Stimulated activated CD8-positive, alpha-beta memory T cell treated with anti-CD3 and anti-CD28 coated beads, Interleukin-4, amount 100 ng/mL, for 4 hours (primary cell): ENCODE data around the gene EEF1AKMT2.

ENCODE experiments used
- DNase-seq, 2 donors: peaks; one replicate each; pipeline ENCODE4 v3.0.0-alpha.2; 2020; ENCODE audit warnings: low read depth in 2 of 2, low spot score in 1 of 2

EEF1AKMT2 gene

DNA sequence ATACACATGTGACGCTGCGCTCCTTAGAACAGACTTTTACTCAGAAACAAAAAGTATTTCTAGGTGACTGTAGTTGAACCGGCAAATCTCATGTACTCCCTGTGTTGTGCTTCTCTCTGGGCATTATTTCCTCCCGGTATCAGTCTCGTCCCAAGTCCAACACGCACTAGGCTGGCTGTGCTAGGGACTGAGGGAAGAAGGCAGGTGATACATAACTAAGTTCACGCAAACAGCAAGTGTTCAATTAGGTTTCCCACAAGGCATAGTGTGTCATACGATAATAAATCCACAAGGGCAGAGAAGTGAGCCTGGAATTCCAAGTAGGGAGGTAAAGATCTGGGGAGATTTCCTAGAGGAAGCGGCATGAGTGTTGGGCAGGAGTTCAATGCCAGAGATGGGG is 67.9 kb downstream of the EEF1AKMT2 start:
- no peak for DNase-seq

DNA sequence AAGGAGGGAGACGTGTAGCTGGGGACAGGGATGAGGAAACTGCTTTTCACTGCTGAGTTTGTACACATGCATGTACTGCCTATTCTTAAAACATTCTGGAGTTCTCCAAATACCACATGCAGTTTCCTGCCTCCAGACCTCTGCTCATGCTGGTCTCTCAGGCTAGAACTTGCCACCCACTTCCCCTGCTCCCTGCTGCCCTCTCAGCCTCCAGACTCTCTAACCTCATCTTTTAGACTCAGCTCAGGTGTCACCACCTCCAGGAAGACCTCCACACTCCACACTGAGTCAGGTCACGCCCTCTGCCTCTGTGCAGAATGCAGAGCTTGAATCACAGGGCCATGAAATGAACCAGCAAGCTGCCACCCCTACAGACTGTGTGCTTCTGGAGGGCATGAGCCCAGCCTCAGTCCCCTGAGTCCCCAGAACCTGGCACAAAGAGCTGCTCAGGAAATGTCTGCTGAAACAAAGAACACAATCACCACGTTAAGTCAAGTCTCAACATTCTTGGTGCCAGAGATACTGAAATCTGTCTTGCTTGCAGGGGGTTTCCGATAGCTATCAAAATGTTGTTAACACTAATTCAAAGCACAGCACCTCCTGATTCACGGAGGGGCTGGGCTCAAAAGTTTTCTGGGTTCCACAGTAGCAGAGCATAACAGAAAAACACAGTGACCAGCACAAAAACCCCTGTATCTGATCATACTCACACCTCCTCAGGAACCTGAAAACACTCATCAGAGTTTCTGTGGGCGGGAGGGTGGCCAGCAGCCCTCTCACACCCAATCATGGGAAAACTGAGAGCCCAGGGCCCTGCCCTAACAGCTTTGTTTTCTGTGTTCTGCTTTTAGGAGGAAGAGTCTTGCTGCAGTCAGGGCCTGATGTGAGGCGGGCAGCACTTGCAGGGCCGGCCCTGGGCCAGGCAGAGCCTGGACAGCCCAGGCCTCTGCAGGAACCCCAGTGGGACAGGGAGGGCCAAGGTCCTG is 68.6 kb downstream of the EEF1AKMT2 start:
- DNase-seq, result no peak

DNA sequence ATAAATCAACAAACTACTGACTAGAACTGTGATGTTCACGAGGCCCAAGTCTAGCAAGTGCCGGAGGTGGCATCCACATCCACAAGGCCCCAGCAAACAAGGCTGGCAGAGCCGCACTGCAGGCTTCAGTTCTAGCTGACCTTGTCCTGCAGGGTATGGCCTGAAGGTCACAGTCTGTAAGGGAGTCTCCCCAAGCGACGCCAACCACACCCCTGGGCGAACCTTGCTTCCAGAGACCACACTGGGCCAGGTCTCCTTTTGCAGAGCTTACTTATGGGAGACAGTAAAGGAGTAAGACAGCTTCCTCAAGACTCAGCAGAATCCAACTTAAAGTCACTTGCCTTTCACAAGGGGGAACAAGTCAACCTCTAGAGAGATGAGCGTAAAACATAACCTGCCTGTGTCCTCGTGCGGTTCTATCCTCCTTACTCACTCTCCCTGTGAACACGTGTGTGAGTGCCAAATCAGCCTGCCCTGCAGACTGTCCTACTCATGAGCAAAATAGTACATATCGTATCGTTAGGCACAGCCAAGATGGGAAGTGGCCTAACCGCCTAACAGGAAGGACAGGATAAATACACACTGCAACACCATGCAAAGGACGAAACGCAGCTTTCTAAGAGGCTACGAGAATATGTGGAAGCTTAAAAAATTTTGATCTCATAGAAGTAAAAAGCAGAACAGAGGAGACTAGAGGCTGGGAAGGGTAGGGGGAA is 70.2 kb downstream of the EEF1AKMT2 start:
- no peak for DNase-seq

DNA sequence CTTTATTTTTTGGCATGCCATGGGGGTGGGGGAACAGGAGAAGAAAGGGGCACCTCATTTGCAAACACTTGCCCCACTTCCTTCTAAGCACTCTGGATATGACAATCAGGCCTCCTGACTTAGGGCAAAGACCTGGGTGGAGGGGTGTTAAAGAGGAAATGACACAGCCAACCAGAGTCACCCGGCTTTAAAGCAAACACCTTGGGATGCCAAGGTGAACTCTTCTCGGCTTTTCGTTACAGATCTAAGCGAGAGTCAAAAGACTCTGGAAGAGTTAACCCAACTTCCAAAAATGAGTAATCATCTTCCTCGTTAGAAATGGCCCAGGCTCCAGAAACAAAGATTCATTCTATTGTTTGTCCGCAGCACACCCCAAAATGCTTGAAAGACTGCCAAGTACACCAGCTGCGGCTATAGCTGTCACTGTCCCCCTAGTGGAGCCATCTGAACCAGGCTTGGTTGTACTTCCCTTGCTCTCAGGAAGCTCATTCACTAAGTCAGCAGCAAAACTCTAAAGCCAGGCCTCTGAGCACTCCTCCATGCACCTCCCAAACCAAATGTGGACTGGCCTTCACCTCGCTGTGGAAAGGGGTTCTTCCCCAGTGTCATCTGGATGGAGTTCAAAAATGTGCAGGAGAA is 72.4 kb downstream of the EEF1AKMT2 start:
- DNase-seq, result no peak

DNA sequence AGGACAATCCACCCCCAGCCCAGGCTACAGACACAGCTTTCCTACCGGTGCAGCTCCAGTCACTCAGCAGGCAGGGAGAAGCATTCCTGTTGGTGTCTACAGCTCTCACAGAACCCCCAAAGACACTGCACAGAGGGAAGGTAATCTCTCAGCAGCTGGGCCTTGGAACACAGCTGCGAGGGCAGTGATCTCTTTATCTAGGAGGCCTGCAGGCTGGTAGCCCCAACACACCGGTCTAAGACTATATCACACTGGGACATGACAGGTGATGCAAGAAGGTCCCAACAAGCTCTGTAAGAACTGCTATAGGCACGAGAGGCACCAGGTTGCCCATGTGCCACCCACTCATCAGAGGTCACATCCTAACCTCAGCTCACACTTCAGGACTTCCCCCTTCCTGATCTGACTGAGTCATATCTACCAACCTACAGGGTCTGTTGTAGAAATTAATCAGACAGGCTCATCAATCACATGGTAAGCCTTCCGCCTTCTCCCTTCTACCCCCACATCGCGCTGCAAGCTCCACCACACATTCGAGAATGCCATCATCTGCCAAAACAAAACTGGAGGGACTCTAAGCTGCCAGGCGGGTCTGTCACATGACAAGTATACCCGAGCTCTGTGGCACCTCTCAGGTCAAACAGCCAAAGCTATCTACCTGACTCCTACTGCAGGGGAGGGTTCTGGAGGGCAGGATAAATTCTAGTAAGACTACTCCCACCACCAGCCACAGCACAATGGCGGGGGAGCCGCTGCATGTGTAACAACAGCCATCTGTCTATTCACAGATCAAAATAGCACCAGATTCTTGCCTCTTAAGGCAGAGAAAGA is 73.6 kb downstream of the EEF1AKMT2 start:
- DNase-seq, result peak; percentile 52 to 68

DNA sequence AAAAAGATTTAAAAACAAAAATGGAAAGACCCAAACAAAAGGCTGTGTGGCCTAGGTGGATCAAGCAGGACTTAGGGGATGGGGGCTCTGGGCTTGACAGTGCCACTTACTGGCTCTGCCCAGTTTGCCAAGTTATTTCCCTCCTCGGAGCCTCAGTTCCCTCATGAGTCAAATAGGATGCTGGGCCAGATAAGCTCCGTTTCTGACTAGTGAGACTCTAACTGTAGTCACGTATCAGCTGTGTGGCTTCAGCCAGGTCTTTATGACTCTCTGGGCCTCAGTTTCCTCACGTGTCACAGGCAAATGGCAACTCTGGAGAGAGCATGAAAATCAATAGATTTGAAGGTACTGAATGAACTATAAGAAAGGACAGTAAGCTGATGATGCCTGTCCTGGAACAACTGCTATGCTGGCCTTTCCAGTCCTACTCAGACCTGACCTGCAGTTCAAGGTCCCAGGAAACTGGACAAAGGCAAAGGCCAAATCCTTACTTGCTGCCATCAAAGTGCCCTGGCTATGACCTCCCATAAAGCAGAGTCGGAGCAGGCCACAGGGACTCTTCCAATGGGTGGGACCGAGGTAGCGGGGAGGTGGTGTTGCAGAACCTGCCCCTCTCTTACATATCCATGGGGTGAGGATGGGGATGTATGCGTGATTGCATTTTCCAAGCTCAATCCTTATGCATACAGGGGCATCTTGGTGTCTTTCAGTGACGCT is 74.5 kb downstream of the EEF1AKMT2 start:
- DNase-seq, result no peak

DNA sequence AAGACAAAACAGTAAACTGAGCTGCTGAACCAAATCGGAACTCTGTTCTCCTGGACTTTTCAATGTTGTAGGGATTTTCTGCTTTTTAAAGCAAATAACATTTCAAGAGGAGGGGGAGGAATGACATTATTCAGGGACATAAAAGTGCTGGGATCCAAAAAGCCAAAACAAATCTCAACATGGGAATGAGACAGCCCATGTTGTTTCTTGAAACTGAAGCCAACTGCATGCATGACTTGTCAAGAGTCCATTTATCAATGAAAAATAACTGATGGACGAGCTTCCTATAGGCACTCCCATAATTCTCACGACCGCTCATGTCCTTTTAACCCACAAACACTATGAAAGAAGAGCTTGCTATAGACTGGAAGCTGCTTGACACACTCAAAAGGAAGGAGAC is 75.3 kb downstream of the EEF1AKMT2 start:
- no peak for DNase-seq

DNA sequence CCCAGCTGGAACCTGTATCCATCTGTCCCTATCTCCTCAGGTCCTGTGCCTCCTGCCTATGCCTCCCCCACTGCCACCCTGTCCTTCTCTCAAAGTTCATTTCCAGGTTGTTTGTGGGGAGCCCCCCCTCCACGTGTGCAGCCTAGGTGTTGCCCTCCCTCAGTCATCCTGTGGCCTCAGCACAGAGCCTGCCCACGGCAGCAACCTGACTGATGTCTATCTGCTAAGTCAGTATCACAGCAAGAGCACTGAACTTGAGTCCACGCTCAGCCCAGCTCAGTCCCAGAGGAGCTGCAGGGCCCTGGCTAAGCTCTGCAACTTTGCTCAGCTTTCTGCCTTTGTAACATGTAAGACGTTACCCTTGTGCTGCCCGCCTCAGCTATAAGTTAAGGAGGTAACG is 76.2 kb downstream of the EEF1AKMT2 start:
- no peak for DNase-seq

DNA sequence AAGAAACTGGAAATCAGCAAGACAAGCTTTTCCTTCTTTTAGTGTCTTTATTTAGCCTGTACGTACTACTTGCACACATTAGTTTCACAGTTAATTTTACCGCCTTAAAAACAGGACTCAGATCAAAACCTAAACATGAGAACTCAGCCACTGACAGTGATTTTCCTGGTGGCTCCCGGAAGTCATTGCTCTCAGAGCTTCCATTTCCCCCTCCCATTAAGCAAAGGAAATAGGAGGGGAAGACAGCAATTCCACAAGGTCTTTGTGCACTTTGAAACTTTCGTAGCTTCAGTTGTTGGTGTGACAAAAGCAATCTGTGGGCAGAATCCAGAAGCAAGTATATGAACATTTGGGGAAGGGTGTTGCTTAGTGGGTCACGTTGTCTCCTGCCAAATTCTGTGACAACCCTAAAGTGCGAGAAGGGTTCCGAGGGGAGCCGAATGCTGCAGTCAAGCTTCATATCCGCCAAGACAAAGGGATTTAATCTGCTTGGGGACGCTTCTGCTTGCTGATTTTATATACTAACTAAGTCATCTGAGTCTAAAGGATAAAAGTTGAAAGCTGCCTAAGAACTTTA is 77.9 kb downstream of the EEF1AKMT2 start:
- DNase-seq, result no peak

DNA sequence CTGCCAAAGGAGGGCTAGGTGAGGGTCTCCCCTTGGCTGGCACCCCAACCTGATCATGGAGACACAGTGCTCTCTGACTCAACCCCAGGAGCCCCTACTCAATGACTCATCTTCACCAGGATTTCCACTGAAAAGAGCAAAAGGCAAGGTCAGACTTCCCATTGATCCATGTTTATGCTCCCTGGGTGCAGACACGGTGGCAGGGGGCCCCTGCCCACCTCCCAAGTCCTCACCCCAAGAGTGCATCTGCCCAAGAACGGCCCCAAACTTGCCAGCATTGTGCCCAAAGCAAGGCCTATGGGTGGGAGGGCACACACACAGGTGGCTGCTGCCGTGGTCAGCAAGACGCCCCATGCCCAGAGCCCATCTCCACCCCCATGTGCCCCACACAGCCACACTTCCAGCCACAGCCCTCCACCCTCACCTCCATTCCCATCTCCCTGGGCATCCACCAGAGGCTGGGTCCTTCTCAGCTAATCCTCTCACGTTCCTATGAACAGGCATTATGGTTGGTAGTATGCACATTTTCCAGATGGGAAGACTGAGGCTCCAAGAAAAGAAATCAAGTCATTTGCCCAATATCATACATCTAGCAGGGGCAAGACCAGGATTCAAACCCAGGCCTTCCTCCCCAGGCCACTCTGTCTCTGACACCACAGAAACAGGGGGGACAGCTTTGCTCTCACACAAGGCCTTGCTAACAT is 78.8 kb downstream of the EEF1AKMT2 start:
- no peak for DNase-seq

DNA sequence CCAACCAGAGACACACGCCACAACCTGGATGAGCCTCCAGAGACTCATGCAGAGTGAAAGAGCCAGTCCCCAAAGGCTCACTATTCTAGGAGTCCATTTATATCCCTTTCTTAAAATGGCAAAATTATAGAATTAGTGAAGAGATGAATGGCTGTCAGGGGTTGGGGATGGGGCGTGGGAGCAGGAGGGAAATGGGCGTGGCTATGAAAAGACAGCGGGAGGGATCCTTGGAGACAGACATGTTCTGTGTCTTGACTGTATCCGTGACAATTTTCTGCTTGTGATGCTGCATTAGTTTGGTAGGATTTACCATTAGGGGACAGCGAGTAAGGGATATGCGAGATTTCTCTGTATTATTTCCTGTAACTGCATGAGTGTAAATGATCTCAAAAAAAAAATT is 80.5 kb downstream of the EEF1AKMT2 start:
- DNase-seq, result no peak

DNA sequence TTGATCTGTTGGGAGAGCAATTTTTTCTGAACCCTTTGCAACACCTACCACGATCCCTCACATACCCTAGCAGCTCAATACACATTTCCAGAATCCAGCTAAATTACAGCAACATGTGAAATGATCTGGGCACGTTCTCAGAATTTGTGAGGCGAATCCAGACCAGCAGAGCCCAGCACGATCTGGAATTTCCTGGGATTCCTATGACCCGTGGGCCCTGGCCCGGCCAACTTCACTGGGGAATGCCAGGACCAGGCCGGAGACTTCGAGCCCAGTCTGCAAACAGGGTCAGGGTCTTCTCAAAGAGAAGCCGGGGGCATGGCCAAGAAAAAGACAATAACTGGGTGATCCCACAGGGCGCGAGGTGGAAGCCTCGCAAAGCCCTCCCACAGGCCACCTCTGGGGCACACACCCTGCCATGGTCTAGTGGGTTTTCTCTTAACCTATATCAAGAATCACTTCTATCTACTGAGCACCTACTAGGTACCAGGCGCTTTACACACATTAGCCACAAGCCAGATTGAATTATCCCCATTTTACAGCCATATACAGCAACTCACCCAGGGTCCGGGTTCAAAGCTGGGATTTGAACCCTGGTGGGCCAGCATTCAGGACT is 81.3 kb downstream of the EEF1AKMT2 start:
- DNase-seq, result no peak

DNA sequence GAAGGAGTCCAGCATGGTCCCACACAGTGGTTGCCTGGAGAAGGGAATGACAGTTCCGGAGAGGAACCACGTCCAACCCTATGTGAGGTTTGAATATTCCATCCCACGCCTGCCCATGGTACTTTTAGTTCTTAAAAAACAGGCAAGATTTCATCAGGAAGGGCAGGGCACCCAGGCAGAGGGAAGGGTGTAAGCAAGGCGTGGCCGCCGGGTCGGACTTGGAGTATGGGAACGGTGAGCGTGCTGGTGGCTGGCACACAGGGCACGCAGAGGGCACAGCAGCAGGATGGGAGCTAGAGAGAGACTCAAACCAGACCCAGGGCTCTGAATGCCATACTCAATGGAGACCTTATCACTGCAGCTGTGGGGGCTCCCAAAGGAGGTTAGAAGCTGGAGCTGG is 81.8 kb downstream of the EEF1AKMT2 start:
- DNase-seq, result no peak

DNA sequence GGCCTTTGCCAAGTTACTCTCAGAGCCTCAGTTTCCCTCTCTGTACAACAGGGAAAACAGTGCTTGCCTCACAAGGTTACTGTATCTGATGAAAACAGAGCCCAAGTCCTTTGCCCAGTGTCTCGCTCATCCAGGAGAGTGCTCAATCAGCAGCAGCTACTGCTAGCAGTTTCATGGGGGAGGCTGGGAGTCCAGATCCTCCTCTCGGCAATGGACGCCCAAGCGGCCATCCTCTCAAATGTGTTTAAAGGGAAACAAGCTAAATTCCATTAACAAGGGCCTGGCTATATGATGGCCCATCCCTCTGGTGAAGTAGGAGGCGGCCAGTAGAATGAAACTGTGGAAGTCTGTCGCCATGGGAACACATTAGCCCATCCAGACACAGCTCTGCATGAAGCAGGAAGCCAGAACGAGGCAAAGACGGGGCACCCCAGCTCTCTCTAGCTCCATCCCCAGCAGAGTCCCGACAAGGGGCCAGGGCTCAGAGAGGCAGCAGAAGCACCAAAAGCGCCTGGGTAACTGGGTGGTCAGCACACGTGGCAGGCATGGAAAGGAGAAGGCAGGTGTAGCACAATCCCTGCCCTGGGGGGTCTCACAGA is 82.7 kb downstream of the EEF1AKMT2 start:
- DNase-seq, result no peak

DNA sequence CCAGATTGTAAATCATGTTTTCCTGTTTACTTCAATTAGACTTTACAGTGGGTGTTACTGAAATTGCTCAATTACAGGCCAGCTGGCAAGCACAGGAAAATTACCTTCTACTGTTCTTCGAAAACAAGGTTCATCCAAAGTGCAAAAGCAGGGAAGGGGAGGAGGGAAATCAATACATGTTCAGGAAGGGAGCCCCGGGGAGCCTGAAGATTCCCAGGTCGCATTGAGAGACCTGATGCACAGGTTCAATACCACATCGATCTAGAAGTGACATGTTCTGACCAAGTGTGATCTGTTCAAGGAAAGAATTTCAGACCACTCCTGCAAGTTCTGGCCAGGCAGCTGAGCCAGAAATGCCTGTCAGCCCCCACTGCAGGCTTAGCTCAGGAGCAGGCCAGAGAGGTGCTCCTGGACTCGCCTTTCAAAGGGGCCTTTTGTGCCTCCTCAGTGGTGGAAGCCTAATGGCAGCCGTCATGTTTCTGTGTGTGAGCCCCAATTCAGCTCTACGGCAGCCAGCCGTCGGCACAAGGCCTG is 83.4 kb downstream of the EEF1AKMT2 start:
- no peak for DNase-seq
